Activated T-cell treated with anti-CD3 and anti-CD28 coated beads, Interleukin-2, amount 50 U/mL, for 72 hours (primary cell): ENCODE results near the gene CCDC8. TPM values are rescaled to one million over a fixed set of nuclear protein-coding genes. Genes with fewer than 3 reads are reported as not detected.
"Not testable (repeated sequence)": the region's sequence is repeated elsewhere in the genome, so short reads cannot be mapped to it uniquely, and the experiment has no call there.

Experiments
- ATAC-seq, 2 donors: fragments of 150-1000 bp; cut with Tn5 transposase; replicated peaks in 1 of 2; 2 replicates each; pipeline ENCODE4 v1.10.0; 2021; ENCODE audit warnings: moderate library complexity in 2 of 2, mild to moderate bottlenecking in 1 of 2
- DNase-seq, 2 donors: peaks; one replicate each; pipeline ENCODE4 v3.0.0; 2021 to 2022; ENCODE audit warnings: mixed read lengths in 1 of 2
- H3K27ac Mint-ChIP-seq: one replicate; pipeline ENCODE4 v1.8.0; 2022; ENCODE audit warnings: mild to moderate bottlenecking, moderate library complexity, mixed read lengths
- H3K27me3 Mint-ChIP-seq: one replicate; pipeline ENCODE4 v1.8.0; 2022; ENCODE audit warnings: low read depth, mixed read lengths
- H3K36me3 Mint-ChIP-seq, 2 donors: one replicate each; pipeline ENCODE4 v1.8.0; 2022; ENCODE audit warnings: mixed read lengths in 2 of 2, mild to moderate bottlenecking in 1 of 2; ENCODE audit not compliant: insufficient read depth in 2 of 2
- H3K4me1 Mint-ChIP-seq: one replicate; pipeline ENCODE4 v1.8.0; 2022; ENCODE audit warnings: low read depth, mixed read lengths
- H3K4me3 Mint-ChIP-seq, 2 donors: one replicate each; pipeline ENCODE4 v1.8.0; 2022; ENCODE audit warnings: mild to moderate bottlenecking in 2 of 2, mixed read lengths in 2 of 2, moderate library complexity in 2 of 2
- H3K9me3 Mint-ChIP-seq, 2 donors: one replicate each; pipeline ENCODE4 v1.8.0; 2022; ENCODE audit warnings: mixed read lengths in 2 of 2
- total RNA-seq, 2 donors: library from RNA; stranded (reverse); gene quantifications; one replicate each; pipeline ENCODE4 v1.2.3, GENCODE V29; 2022

The CCDC8 gene
- total RNA-seq, 2 donors from 2014 or later: not detected

DNA sequence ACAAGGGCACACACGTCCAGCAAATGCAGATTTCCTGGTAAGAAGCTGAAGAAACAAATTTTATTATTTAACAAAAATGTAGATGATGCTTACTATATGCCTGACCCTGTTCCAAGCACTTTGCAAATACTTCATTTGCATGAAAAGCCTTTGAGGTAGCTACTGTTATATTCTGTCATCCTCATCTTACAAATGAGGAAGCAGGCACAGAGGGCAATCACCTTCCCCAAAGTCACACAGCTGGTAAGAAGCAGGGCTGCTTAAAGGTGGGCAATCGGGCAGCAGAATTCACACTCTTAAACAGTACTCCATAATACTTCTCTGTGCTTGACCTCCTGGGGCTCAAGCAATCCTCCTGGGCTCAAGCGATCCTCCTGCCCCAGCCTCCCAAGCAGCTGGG lies 33.6 kb upstream of the CCDC8 start:
- H3K36me3 Mint-ChIP-seq: no peaks in the 10 kb centered on the region
- H3K4me3 Mint-ChIP-seq: no peak overlapping the region
- no peaks in the 10 kb centered on the region for H3K4me1 Mint-ChIP-seq
- H3K9me3 Mint-ChIP-seq: peaks cover 0 to 6% of the 10 kb centered on the region in 2 donors
- H3K27ac Mint-ChIP-seq: no peak overlapping the region
- DNase-seq (no peak), ATAC-seq (no peak)
- H3K27me3 Mint-ChIP-seq: peaks cover 19% of the 10 kb centered on the region

DNA sequence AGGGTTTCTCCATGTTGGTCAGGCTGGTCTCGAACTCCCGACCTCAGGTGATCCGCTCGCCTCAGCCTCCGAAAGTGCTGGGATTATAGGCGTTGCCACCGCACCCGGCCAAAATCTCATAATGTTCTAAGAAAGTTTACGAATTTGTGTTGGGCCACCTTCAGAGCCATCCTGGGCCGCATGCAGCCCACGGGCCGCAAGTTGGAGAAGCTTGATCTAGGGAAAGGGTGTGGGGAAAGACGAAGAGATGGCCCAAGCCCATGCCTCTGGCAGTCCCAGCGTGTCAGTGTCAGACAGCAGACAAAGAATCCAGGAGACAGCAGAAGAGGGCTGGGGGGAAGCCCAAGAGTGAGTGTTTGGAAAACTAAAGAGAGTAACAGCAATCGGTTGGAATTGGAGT lies 32.7 kb upstream of the CCDC8 start:
- Mint-ChIP-seq H3K27ac (no peak overlapping the region), H3K4me1 (no peaks in the 10 kb centered on the region), H3K9me3 (peaks cover 0 to 6% of the 10 kb centered on the region in 2 donors), H3K4me3 (no peak overlapping the region), H3K27me3 (peaks cover 10% of the 10 kb centered on the region), H3K36me3 (no peaks in the 10 kb centered on the region)
- ATAC-seq (no peak), DNase-seq (no peak)

DNA sequence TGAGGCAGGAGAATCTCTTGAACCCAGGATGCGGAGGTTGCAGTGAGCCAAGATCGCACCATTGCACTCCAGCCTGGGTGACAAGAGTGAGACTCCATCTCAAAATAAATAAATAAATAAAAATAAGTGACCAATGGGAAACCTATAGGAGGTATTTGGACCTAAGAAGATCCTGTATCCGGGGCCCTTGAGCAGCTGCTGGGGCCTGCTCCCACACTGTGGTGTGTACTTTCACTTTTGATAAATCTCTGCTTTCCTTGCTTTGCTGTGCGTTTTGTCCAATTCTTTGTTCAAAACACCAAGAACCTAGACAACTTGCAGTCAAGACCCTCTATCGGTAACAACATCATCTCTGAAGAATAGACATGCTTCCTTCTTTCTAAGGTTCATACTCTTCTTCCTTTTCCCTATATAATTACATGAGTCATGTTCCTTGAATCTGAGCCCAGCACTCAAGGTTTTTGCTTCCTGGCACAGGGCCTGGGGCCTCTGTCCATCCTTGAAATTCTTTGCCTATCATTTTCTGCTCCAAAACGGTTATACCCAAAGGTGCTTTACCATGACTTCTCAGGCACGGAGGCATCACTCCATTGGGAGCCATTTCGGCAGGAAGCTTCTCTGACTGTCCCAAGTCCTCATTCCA lies 29.6 kb upstream of the CCDC8 start:
- Mint-ChIP-seq H3K4me1 (no peaks in the 10 kb centered on the region), H3K27ac (no peak overlapping the region), H3K4me3 (no peak overlapping the region), H3K9me3 (no peaks in the 10 kb centered on the region), H3K27me3 (peaks cover 8% of the 10 kb centered on the region), H3K36me3 (no peaks in the 10 kb centered on the region)
- DNase-seq: no peak
- no peak for ATAC-seq

DNA sequence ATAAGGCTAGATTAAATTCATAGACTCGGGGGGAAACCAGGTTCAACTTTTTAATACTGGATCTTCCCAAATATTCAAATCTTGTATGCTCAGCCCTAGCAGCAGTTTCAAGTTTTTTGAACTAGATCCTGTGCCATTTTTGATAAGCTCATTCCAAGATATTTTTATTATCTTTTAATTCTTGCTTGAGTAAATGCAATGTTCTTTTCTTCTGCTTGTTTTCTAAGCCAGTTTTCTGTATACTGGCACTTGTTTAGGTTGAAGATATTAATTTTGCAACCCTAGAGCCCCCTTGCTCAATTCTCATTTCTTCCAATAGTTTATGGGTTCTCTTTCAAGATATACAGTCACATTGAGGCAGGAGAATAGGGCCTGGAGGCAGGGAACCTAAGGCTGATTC lies 28.5 kb upstream of the CCDC8 start:
- no peaks in the 10 kb centered on the region for H3K9me3 Mint-ChIP-seq
- H3K27me3 Mint-ChIP-seq: no peaks in the 10 kb centered on the region
- ATAC-seq: no peak
- DNase-seq: no peak
- H3K4me3 Mint-ChIP-seq: no peak overlapping the region
- H3K4me1 Mint-ChIP-seq: no peaks in the 10 kb centered on the region
- no peak overlapping the region for H3K27ac Mint-ChIP-seq
- no peaks in the 10 kb centered on the region for H3K36me3 Mint-ChIP-seq

DNA sequence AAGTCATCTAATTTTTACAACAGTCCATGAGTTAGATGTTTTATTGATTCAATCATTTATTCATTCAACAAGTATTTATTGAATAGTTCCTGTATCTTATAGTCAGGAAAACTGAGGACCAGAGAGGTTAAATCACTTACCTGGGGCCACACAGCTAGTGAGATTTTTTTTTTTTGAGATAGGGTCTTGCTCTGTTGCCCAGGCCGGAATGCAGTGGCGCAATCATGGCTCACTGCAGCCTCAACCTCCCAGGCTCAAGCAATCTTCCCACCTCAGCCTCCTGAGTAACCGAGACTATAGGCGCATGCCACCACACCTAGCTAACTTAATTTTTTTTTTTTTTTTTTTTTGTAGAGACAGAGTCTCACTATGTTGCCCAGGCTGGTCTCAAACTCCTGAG lies 22.3 kb upstream of the CCDC8 start:
- H3K4me1 Mint-ChIP-seq, H3K36me3 Mint-ChIP-seq, H3K4me3 Mint-ChIP-seq, ATAC-seq, DNase-seq, H3K27ac Mint-ChIP-seq, H3K9me3 Mint-ChIP-seq: not testable (repeated sequence)
- H3K27me3 Mint-ChIP-seq: peaks cover 41% of the 10 kb centered on the region

DNA sequence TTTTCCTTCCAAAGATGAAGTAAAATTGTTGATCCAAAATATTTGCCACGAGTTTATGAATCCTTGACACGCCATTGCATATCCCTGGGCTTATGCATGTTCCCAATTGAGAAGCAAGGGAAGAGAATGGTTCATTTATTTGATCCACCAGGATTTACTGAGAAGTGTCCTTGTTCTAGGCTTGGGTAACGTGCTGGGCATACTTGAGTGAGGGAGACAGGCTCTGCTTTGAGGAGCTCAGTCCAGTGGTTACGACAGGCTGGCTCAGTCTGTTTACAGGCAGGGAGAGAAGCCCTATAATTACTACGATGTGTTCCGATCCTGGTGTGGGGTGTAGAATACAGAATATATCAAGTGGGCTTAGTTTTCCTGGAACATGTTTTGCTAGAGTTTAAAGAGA lies 21.6 kb upstream of the CCDC8 start:
- H3K27me3 Mint-ChIP-seq: peaks cover 48% of the 10 kb centered on the region
- H3K27ac Mint-ChIP-seq: no peak overlapping the region
- ATAC-seq: no peak
- H3K4me1 Mint-ChIP-seq: no peaks in the 10 kb centered on the region
- no peak for DNase-seq
- H3K9me3 Mint-ChIP-seq: no peaks in the 10 kb centered on the region
- no peak overlapping the region for H3K4me3 Mint-ChIP-seq
- no peaks in the 10 kb centered on the region for H3K36me3 Mint-ChIP-seq

DNA sequence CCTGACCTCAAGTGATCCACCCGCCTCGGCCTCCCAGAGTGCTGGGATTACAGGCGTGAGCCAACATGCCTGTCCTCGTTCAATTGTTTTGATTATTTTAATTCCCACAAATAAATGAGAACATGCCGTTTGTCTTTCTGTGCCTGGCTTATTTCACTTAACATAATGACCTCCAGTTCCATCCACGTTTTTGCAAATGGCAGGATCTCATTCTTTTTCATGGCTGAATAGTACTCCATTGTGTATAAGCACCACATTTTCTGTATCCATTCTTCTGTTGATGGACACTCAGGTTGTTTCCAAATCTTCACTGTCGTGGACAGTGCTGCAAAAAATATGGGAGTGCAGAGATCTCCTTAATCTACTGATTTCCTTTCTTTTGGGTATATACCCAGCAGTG lies 20.1 kb upstream of the CCDC8 start:
- not testable (repeated sequence) for H3K4me1 Mint-ChIP-seq, H3K27ac Mint-ChIP-seq, DNase-seq, H3K9me3 Mint-ChIP-seq, H3K36me3 Mint-ChIP-seq, H3K4me3 Mint-ChIP-seq, ATAC-seq
- H3K27me3 Mint-ChIP-seq: peaks cover 64% of the 10 kb centered on the region

DNA sequence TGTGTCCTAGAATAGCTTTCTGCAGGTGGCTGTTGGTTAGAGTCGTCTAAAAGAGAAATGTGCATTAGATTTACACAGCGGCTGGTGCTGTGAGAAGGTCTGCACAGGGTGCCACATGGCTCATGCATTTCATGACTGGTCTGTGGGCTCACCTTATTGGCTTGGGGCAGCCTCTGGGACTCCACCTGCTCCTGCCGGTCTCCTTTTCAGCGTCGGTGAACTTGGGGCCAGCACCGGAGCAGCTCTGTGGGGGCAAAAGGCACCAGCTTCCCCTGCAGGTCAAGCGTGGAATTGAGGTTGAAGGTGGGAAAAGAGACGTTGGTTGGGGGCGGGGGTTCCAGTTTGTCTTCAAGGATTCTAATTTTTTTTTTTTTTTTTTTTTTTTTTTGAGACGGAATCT lies 18.5 kb upstream of the CCDC8 start:
- Mint-ChIP-seq H3K27ac (no peak overlapping the region), H3K4me3 (no peak overlapping the region), H3K36me3 (peaks cover 0 to 1% of the 10 kb centered on the region in 2 donors), H3K27me3 (peaks cover 80% of the 10 kb centered on the region), H3K9me3 (no peaks in the 10 kb centered on the region), H3K4me1 (peaks cover 23% of the 10 kb centered on the region)
- peak in 1 of 2 donors; percentile 10 for DNase-seq
- ATAC-seq: no peak

DNA sequence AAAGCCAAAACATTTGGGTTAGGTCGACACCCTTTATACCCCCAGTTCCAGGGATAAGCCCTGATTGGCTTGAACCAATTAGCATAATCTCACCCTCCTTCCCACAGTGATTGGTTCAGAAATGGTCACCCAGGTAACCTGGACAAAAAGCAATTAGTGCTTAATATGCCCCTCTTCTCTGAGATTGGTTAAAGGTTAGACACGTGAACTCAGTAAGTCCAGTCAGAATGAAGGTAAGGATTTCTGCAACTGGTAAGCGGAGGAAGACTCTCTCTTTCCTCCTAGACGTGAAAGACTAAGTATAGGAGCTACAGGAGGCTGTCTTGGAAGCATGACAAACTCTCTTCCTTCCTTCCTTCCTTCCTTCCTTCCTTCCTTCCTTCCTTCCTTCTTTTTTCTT lies 16.6 kb upstream of the CCDC8 start:
- peaks cover 91% of the 10 kb centered on the region for H3K27me3 Mint-ChIP-seq
- peaks cover 0 to 2% of the 10 kb centered on the region in 2 donors for H3K36me3 Mint-ChIP-seq
- no peak overlapping the region for H3K27ac Mint-ChIP-seq

DNA sequence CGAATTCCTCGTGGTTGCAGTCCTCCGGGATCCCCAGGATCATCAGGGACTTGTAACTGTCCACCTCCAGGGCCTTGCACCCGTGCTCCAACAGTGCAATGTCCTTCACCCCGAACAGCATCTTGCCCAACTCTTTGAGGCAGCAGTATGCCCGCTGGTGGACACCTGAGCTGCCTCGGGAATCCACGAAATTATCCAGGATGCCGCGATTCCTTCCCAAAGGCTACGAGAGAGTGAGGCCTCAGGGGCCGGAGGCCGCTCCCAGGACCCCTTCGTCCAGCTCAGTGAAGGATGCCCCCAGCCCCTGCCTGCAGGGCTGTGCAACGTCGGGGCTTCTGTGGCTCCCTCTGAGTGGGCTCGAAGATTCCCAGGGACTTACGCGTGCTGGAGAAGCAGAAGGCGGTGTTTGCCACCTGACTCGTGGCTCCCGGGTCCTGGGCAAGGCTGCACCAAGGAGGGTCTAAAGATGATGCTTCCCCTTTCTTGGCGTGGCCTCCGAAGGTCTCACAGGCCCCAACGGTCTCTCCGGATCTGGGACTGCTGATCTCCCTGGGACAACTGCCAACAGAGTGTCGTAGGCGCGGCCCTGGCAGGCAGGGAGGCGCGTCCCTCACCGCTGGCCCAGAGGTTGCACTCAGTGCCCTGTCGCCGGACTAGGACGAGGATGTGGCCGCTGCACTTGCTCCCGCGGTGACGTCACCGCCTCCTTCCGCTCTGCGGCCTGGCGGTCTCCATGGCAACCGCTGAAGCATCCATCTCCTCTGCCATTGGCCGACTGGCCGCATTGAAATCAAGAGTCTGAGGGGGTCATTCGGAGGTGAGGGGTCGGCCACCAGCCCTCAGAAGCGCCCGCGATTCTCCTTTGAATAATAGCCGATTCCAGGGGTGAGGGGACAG lies 15.1 kb upstream of the CCDC8 start, which contains the start of gene PNMA8C:
Gene PNMA8C, minus strand, starts transcription at position 698 of the 897 bp plus-strand sequence. Its CDS starts 577 bp downstream, at position 121.
- ATAC-seq (peak; percentile 30 to 59), DNase-seq (peak; percentile 60 to 70)
- peaks cover 0 to 2% of the 10 kb centered on the region in 2 donors for H3K36me3 Mint-ChIP-seq
- H3K27ac Mint-ChIP-seq: peak within 1 kb of the TSS; percentile 77
- peaks cover 34% of the 10 kb centered on the region for H3K4me1 Mint-ChIP-seq
- H3K9me3 Mint-ChIP-seq: no peaks in the 10 kb centered on the region
- H3K4me3 Mint-ChIP-seq: peak within 1 kb of the TSS; percentile 82 to 87
- peaks cover 87% of the 10 kb centered on the region for H3K27me3 Mint-ChIP-seq

More for the DNA sequence above, 16.6 kb upstream of the CCDC8 start:
- no peaks in the 10 kb centered on the region for H3K9me3 Mint-ChIP-seq
- peak overlapping the region in 1 of 2 donors; percentile 19 for H3K4me3 Mint-ChIP-seq
- ATAC-seq: no peak
- no peak for DNase-seq
- H3K4me1 Mint-ChIP-seq: peaks cover 34% of the 10 kb centered on the region

DNA sequence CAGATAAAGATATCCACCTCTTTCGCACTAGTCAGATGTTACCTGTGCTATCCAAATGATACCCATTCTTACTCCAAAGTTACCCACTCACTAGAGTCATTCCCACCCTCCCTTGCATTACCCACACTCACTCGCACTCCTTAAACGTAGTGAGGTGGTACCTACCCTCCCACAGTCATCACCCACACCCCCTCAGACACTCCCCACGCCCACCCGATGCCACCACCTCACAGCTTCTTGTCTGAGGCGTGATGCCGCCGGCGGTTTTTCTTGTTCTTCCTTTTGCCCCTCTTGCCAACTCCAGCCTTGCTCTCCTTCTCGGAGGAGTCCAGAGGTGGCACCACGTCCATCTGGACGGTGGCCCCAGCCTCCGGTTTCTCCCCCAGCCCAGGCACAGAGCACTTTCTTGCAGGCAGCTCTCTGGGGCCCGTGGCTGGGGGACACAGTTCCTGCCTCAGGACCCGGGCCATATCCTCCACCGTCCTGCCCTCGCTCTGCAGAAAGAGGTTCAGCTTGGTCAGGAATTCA lies 14.2 kb upstream of the CCDC8 start:
- Mint-ChIP-seq H3K4me1 (peaks cover 34% of the 10 kb centered on the region), H3K27me3 (peaks cover 88% of the 10 kb centered on the region), H3K27ac (no peak overlapping the region), H3K4me3 (peak overlapping the region; percentile 65 to 78), H3K36me3 (peaks cover 0 to 2% of the 10 kb centered on the region in 2 donors), H3K9me3 (no peaks in the 10 kb centered on the region)
- DNase-seq (no peak), ATAC-seq (peak; percentile 22 to 35)

DNA sequence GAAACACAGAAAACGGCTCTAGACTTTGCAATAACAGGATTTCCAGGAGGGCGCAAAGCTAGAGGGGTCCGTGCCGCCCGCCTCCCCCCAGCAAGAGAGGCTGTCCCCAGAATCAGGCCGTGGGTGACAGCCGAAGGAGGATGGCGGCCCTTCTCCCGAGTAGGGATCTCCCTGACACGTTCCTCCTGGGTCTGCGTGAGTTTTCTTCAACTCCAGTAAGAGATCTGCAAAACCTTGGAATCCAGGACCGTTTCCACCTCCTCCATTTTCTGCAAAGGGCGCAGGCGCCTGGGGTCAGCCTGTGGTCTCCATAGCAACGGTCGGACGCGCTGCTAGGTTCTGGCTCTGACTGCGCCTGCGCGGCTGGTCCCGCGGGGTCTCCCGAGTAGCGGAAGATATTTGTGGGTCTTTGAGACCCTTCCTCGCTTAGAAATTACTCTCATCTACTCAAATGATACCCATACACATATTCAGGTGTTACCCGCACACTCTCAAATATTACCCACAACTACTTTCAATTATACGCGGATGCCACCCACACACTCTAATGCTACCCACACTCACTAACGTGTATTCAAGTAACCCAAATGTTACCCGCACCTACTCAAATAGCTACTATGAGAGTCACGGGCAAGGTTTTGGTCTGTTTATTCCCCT lies 13.3 kb upstream of the CCDC8 start:
- peak; percentile 85 to 87 for ATAC-seq
- Mint-ChIP-seq H3K27ac (peak overlapping the region; percentile 38), H3K9me3 (no peaks in the 10 kb centered on the region), H3K4me1 (peaks cover 34% of the 10 kb centered on the region), H3K36me3 (peaks cover 0 to 2% of the 10 kb centered on the region in 2 donors), H3K27me3 (peaks cover 86% of the 10 kb centered on the region), H3K4me3 (peak overlapping the region; percentile 65 to 78)
- peak; percentile 46 to 58 for DNase-seq
